H1 (cell line): ENCODE results near the gene COL25A1. TPM values are rescaled to one million over a fixed set of nuclear protein-coding genes. Genes with fewer than 3 reads are reported as not detected.

Experiments
- CTCF ChIA-PET: fragments of 300-600 bp; sonication (Branson Sonifier 250); formaldehyde crosslinking; loops from one replicate; lab custom pipeline; 2021; ENCODE audit not compliant: partially characterized antibody; lab: Charles Lee
- POLR2A ChIA-PET: fragments of 300-600 bp; sonication (Branson Sonifier 250); formaldehyde crosslinking; loops from one replicate; lab custom pipeline; 2021; ENCODE audit warnings: inconsistent platforms; ENCODE audit not compliant: partially characterized antibody; lab: Charles Lee
- DNase-seq, 2 experiments: peaks; one replicate each; pipeline versions ENCODE4 v3.0.0 to v3.0.0-alpha.2; 2010 to 2022; ENCODE audit warnings: low spot score in 2 of 2, low read depth in 1 of 2, mixed read lengths in 1 of 2
- FAIRE-seq: peaks from 2 replicates; lab custom pipeline; 2011; peaks lifted over from hg19 to GRCh38; lab: Jason Lieb, UNC
- H2AFZ ChIP-seq: 2 replicates; pipeline ENCODE4 v1.8.1; 2012; ENCODE audit warnings: low read length, inconsistent platforms
- H2AK5ac ChIP-seq: 2 replicates; pipeline ENCODE4 v1.6.1; 2013; ENCODE audit warnings: low read depth, low read length
- H2BK120ac ChIP-seq: replicated peaks from 2 replicates; pipeline ENCODE3; 2013; ENCODE audit warnings: low read depth, low read length, inconsistent platforms
- H2BK12ac ChIP-seq: 2 replicates; pipeline ENCODE4 v1.6.1; 2013; ENCODE audit warnings: low read depth, low read length
- H2BK15ac ChIP-seq: 2 replicates; pipeline ENCODE4 v1.6.1; 2013; ENCODE audit warnings: low read length
- H2BK20ac ChIP-seq: 2 replicates; pipeline ENCODE4 v1.6.1; 2013; ENCODE audit warnings: low read length
- H2BK5ac ChIP-seq: 2 replicates; pipeline ENCODE4 v1.6.1; 2013; ENCODE audit warnings: low read depth, low read length
- H3K14ac ChIP-seq: 2 replicates; pipeline ENCODE4 v1.6.1; 2013; ENCODE audit warnings: inconsistent platforms; ENCODE audit not compliant: insufficient read length
- H3K18ac ChIP-seq: 2 replicates; pipeline ENCODE4 v1.6.1; 2013; ENCODE audit warnings: low read length; ENCODE audit errors: extremely low read depth
- H3K23ac ChIP-seq: 2 replicates; pipeline ENCODE4 v1.6.1; 2013; ENCODE audit warnings: inconsistent platforms; ENCODE audit not compliant: insufficient read length
- H3K23me2 ChIP-seq: 2 replicates; pipeline ENCODE4 v1.6.1; 2013; ENCODE audit warnings: low read depth, low read length
- H3K27ac ChIP-seq: 2 replicates; pipeline ENCODE4 v1.6.1; 2011; ENCODE audit warnings: low read depth, low read length, inconsistent platforms
- H3K27me3 ChIP-seq, 4 experiments: replicated peaks in 1 of 4; 1 replicate in 1 of 4; 2 replicates in 3 of 4; pipeline versions ENCODE4 v1.6.1 to v1.8.1; 2011 to 2013; ENCODE audit warnings: low read length in 3 of 4, mild to moderate bottlenecking in 3 of 4, inconsistent platforms in 2 of 4, mixed read lengths in 2 of 4, moderate library complexity in 1 of 4; ENCODE audit not compliant: control insufficient read depth in 3 of 4, insufficient read depth in 3 of 4; ENCODE audit errors: extremely low read depth in 1 of 4
- H3K36me3 ChIP-seq, 4 experiments: 2 replicates each; pipeline versions ENCODE4 v1.6.1 to v1.8.1; 2011 to 2013; ENCODE audit warnings: mild to moderate bottlenecking in 4 of 4, low read length in 3 of 4, moderate library complexity in 2 of 4, control low read depth in 1 of 4, inconsistent platforms in 1 of 4; ENCODE audit not compliant: insufficient read depth in 4 of 4, control insufficient read depth in 2 of 4
- H3K4ac ChIP-seq: replicated peaks from 2 replicates; pipeline ENCODE3; 2013; ENCODE audit warnings: low read length, low read depth, mixed read lengths, inconsistent platforms; ENCODE audit not compliant: insufficient read length
- H3K4me1 ChIP-seq, 4 experiments: replicated peaks in 1 of 4; 1 replicate in 1 of 4; 2 replicates in 3 of 4; pipeline versions ENCODE4 v1.6.1 to v1.8.1; 2011 to 2013; ENCODE audit warnings: low read length in 3 of 4, inconsistent platforms in 2 of 4, mixed read lengths in 1 of 4; ENCODE audit not compliant: insufficient read depth in 4 of 4, control insufficient read depth in 3 of 4
- H3K4me2 ChIP-seq, 2 experiments: 2 replicates each; pipeline versions ENCODE4 v1.6.1 to v1.8.1; 2011 to 2013; ENCODE audit warnings: low read depth in 2 of 2, low read length in 2 of 2, control low read depth in 1 of 2, inconsistent platforms in 1 of 2, mild to moderate bottlenecking in 1 of 2; ENCODE audit not compliant: insufficient read depth in 1 of 2
- H3K4me3 ChIP-seq, 4 experiments: fragments of 200-600, 300-600 bp in 1 of 4; sonication (generic), shearing (Covaris generic), sonication (Bioruptor Twin) in 1 of 4; 2 replicates each; pipeline versions ENCODE4 v1.5.1 to v1.8.1; 2011 to 2016; ENCODE audit warnings: low read length in 4 of 4, low read depth in 3 of 4, control low read depth in 2 of 4, inconsistent platforms in 2 of 4, mild to moderate bottlenecking in 2 of 4, mixed read lengths in 1 of 4, moderate library complexity in 1 of 4; ENCODE audit not compliant: insufficient read depth in 2 of 4; ENCODE audit errors: extremely low read depth in 1 of 4
- H3K56ac ChIP-seq: replicated peaks from 2 replicates; pipeline ENCODE3; 2013; ENCODE audit warnings: low read depth, mild to moderate bottlenecking, mixed read lengths, low read length, inconsistent platforms; ENCODE audit not compliant: insufficient read length
- H3K79me1 ChIP-seq: 2 replicates; pipeline ENCODE4 v1.6.1; 2013; ENCODE audit warnings: low read depth, low read length, control low read depth
- H3K79me2 ChIP-seq, 2 experiments: 2 replicates each; pipeline versions ENCODE4 v1.6.1 to v1.8.1; 2012 to 2013; ENCODE audit warnings: low read length in 2 of 2, mild to moderate bottlenecking in 2 of 2, inconsistent platforms in 1 of 2; ENCODE audit not compliant: insufficient read depth in 2 of 2, control insufficient read depth in 1 of 2
- H3K9ac ChIP-seq, 4 experiments: replicated peaks in 1 of 4; 1 replicate in 1 of 4; 2 replicates in 3 of 4; pipeline versions ENCODE4 v1.6.1 to v1.8.1; 2011 to 2013; ENCODE audit warnings: low read depth in 3 of 4, low read length in 3 of 4, control low read depth in 2 of 4, mild to moderate bottlenecking in 2 of 4, moderate library complexity in 2 of 4, inconsistent platforms in 1 of 4; ENCODE audit errors: extremely low read depth in 1 of 4
- H3K9me3 ChIP-seq, 2 experiments: 2 replicates each; pipeline versions ENCODE4 v1.6.1 to v1.8.1; 2012 to 2013; ENCODE audit warnings: mild to moderate bottlenecking in 2 of 2, moderate library complexity in 2 of 2, control low read depth in 1 of 2, inconsistent platforms in 1 of 2, low read depth in 1 of 2, low read length in 1 of 2, mixed read lengths in 1 of 2; ENCODE audit not compliant: insufficient read depth in 2 of 2
- H4K20me1 ChIP-seq, 2 experiments: replicated peaks in 1 of 2; 2 replicates each; pipeline versions ENCODE3 to v1.8.1; 2011 to 2013; ENCODE audit warnings: inconsistent platforms in 2 of 2, low read length in 2 of 2, mild to moderate bottlenecking in 1 of 2; ENCODE audit not compliant: insufficient read depth in 2 of 2, control insufficient read depth in 1 of 2
- H4K5ac ChIP-seq: 2 replicates; pipeline ENCODE4 v1.6.1; 2013; ENCODE audit warnings: low read length, low read depth, mixed read lengths, inconsistent platforms; ENCODE audit not compliant: insufficient read length
- H4K8ac ChIP-seq: 2 replicates; pipeline ENCODE4 v1.8.0; 2013; ENCODE audit warnings: mild to moderate bottlenecking, moderate library complexity, low read length, inconsistent platforms; ENCODE audit not compliant: insufficient read depth; ENCODE audit errors: extremely low read depth
- H4K91ac ChIP-seq: replicated peaks from 2 replicates; pipeline ENCODE3; 2013; ENCODE audit warnings: low read length, mixed read lengths, inconsistent platforms; ENCODE audit not compliant: insufficient read length
- ASH2L ChIP-seq: fragments of 200-600, 300-600 bp; sonication (generic); IDR thresholded peaks from one replicate; pipeline ENCODE4 v1.7.1; 2017; ENCODE audit warnings: low read length
- CHD1 ChIP-seq: IDR thresholded peaks from 2 replicates; pipeline ENCODE4 v1.6.1; 2012; ENCODE audit warnings: low read depth, low read length, improper control_type of control experiment
- GTF2F1 ChIP-seq: IDR thresholded peaks from 2 replicates; pipeline ENCODE4 v1.6.1; 2012; ENCODE audit warnings: low read depth, low read length, improper control_type of control experiment, borderline replicate concordance
- JUN ChIP-seq: IDR thresholded peaks from 2 replicates; pipeline ENCODE4 v1.6.1; 2011; ENCODE audit warnings: low read depth, mild to moderate bottlenecking, improper control_type of control experiment, low read length
- JUND ChIP-seq: IDR thresholded peaks from 2 replicates; pipeline ENCODE4 v1.6.1; 2011; ENCODE audit warnings: mild to moderate bottlenecking, improper control_type of control experiment, low read length
- POLR2AphosphoS5 ChIP-seq: IDR thresholded peaks from 2 replicates; pipeline ENCODE4 v1.6.1; 2011; ENCODE audit warnings: low read depth, low read length
- RAD21 ChIP-seq, 2 experiments: IDR thresholded peaks in 1 of 2; conservative IDR thresholded peaks in 1 of 2; 2 replicates each; pipeline ENCODE4 v1.6.1; 2011; ENCODE audit warnings: low read depth in 2 of 2, low read length in 2 of 2, improper control_type of control experiment in 1 of 2, inconsistent platforms in 1 of 2, mild to moderate bottlenecking in 1 of 2, moderate library complexity in 1 of 2
- SAP30 ChIP-seq: fragments of 300-600 bp; sonication (generic); IDR thresholded peaks from 2 replicates; pipeline ENCODE4 v1.7.1; 2012; ENCODE audit warnings: low read length, moderate library complexity, mild to moderate bottlenecking, inconsistent platforms; ENCODE audit not compliant: insufficient read depth, insufficient replicate concordance
- SIRT6 ChIP-seq: IDR thresholded peaks from one replicate; pipeline ENCODE4 v1.7.1; 2012; ENCODE audit warnings: low read length, inconsistent platforms
- SRF ChIP-seq: IDR thresholded peaks from 2 replicates; pipeline ENCODE4 v1.6.1; 2011; ENCODE audit warnings: mild to moderate bottlenecking, low read depth, low read length, moderate library complexity
- TAF7 ChIP-seq: optimal IDR thresholded peaks from 2 replicates; pipeline ENCODE3; 2011; ENCODE audit warnings: low read depth, mild to moderate bottlenecking, inconsistent platforms, low read length, moderate library complexity, borderline replicate concordance
- TEAD4 ChIP-seq: IDR thresholded peaks from 2 replicates; pipeline ENCODE4 v1.6.1; 2012; ENCODE audit warnings: low read depth, low read length, inconsistent platforms, mixed read lengths
- USF2 ChIP-seq: IDR thresholded peaks from 2 replicates; pipeline ENCODE4 v1.6.1; 2011; ENCODE audit warnings: low read length, improper control_type of control experiment
- WGBS, 2 experiments: shearing (Covaris generic) in 1 of 2; methylation state at CpG; one replicate each; pipeline versions ENCODE4 v1.1.6 to v1.1.7; 2013 to 2015; ENCODE audit warnings: low lambda C conversion rate in 2 of 2, mixed read lengths in 2 of 2, inconsistent platforms in 1 of 2, low coverage in 1 of 2, missing lambda C conversion rate in 1 of 2; ENCODE audit not compliant: insufficient replicate concordance in 2 of 2, insufficient coverage in 1 of 2, insufficient read length in 1 of 2; ENCODE audit errors: extremely low coverage in 1 of 2, missing lambda C conversion rate in 1 of 2; 5-methylcytosine and 5-hydroxymethylcytosine counted together
- polyA plus RNA-seq, 7 experiments: library from polyadenylated mRNA; depleted of rRNA in 3 of 7; stranded (reverse) in 5 of 7; unstranded in 2 of 7; fragments of >200 nt in 5 of 7; fragments of 200-250 nt in 2 of 7; gene quantifications; 1 replicate in 5 of 7; 2 replicates in 1 of 7; 4 replicates in 1 of 7; pipeline versions ENCODE4 v1.2.1 to v1.2.3, GENCODE V29; 2011 to 2013; ENCODE audit warnings: missing spikeins in 2 of 7, mixed read lengths in 2 of 7
- total RNA-seq: library from RNA; stranded (reverse); fragmentation: NEBNext Ultra II Directional; extraction: Animal tissue kit (Norgen Biotek cat#: 25700); gene quantifications from 2 replicates; pipeline ENCODE4 v1.2.1, GENCODE V29; 2021

The COL25A1 gene
- total and polyA plus RNA-seq, 2 of the 8 experiments (the other 6 are each of a cell fraction or from before 2014, with no cell fraction given) = 1.1 to 8.3 TPM

DNA sequence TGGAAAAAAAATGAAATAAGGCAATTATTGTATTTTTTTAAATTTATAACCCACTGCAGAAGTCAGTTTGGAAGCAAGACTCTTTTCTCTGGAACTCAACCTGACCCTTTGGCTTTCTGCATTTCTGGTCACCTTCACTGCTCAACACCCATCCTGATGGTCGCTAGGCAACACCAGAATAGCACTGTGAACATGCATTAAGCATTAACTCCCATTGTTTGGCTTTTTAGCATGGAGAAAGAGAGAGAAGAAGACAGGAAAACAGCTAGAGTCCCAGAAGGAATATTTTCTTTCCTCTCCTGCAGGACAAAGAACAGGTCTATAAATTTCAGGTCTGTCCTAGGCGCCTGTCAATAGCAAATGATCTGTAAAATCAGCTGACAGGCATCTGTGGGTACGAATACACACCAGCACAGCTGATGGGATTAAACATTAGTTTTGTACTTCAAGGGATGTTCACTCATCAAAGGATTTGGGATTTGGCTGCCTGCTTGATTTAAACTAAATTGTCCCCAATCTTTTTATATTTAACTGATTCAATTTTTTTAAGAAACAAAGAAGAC lies 402.4 kb downstream of the COL25A1 start:
- Histone ChIP-seq H3K27me3 (no peaks in the 10 kb centered on the region), H2AK5ac (no peak overlapping the region), H3K4ac (no peak overlapping the region), H4K20me1 (no peaks in the 10 kb centered on the region), H3K27ac (no peak overlapping the region), H3K9me3 (no peaks in the 10 kb centered on the region), H3K79me1 (no peaks in the 10 kb centered on the region), H2BK12ac (no peak overlapping the region), H2BK5ac (no peak overlapping the region), H3K23ac (no peak overlapping the region), H3K4me3 (no peak overlapping the region), H3K56ac (no peak overlapping the region), H3K79me2 (no peaks in the 10 kb centered on the region), H3K9ac (no peak overlapping the region), H2BK15ac (no peak overlapping the region), H2BK120ac (no peak overlapping the region), H3K18ac (no peak overlapping the region), H4K5ac (no peak overlapping the region), H3K36me3 (no peaks in the 10 kb centered on the region), H2AFZ (no peak overlapping the region), H3K23me2 (no peaks in the 10 kb centered on the region), H3K4me2 (no peak overlapping the region), H3K4me1 (peaks cover 0 to 7% (median 2%) of the 10 kb centered on the region in 4 experiments; a peak in 2 of 7 replicates), H4K91ac (no peak overlapping the region), H4K8ac (no peak overlapping the region), H3K14ac (no peak overlapping the region), H2BK20ac (no peak overlapping the region)
- 86% methylated on average over 3 of the region's 3 CpGs; no CpG with 5 or more reads in 1 of the 2 experiments for WGBS, 2 experiments
- ChIA-PET POLR2A (no interaction called here), CTCF (interaction anchor here (1.0 to 1.9 kb wide), 2 partner anchors 10 kb away, joined by 3 to 5 read pairs; no protein-coding TSS in a partner anchor)
- DNase-seq = no peak
- FAIRE-seq = peak; percentile 70
- TF ChIP-seq SIRT6 (no peak), ASH2L (no peak), SAP30 (no peak), CHD1 (no peak), TEAD4 (no peak), GTF2F1 (no peak), RAD21 (IDR thresholded peaks at IDR 0.05 in 1 of 2, conservative IDR thresholded peaks at IDR 0.05 in 1 of 2; ENCODE audit: low read depth in 2 of 2, low read length in 2 of 2) (no peak), JUN (no peak), USF2 (no peak), SRF (no peak), TAF7 (no peak), JUND (no peak), POLR2AphosphoS5 (no peak)
